GM18507 (cell line): ENCODE data around the gene CTNNA2.

Source experiments
- DNase-seq: peaks from one replicate; pipeline ENCODE4 v3.0.0; 2011; ENCODE audit warnings: low read depth; ENCODE audit not compliant: insufficient read length; ENCODE audit errors: extremely low spot score
- FAIRE-seq: peaks from 2 replicates; lab custom pipeline; 2011; peaks lifted over from hg19 to GRCh38; lab: Jason Lieb, UNC

Gene CTNNA2

DNA sequence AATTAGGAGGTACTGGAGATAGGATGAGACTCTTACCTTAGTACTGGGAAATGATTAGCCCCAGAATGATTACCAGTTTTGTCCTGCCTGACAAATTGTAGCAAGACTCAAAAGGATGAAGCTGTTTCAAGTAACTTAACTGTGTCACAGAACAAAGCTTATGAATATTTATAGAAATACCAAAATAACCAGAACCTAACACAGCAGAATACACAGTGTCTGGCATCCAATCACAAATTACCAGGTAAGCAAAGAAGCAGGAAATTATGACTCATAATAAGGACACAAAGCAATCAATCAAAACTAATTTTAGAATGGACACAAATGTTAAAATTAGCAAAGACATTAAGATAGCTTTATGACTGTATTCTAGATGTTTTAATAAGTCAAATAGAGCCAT, 91.9 kb downstream of the CTNNA2 start:
- FAIRE-seq (no peak), DNase-seq (no peak)

DNA sequence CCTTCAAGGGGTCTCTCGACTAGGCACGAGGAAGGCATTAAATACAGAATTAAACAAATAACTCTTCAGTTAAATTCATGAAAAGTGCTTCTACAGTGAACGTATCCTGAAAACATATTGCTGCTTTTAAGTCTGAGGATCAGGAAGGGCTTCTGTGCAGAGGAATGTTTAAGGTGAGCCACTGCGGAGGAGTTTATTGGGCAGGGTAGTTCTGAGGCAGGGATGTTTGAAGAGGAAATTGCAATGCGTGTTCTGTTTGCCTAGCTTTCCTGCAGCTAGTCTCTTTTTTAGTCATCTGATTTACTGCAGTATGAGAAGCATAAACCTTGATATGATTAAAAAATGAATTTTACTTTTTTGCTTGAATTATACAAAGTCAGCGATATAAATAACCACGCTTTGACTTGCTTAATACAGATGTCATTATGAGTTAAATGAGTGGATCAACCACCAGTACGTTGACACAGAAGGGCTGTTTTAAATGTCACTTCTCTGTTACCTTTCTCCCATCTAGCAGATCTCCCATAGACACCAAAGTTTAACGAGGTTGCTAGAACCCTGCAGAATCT, 98.7 kb downstream of the CTNNA2 start:
- no peak for FAIRE-seq

DNA sequence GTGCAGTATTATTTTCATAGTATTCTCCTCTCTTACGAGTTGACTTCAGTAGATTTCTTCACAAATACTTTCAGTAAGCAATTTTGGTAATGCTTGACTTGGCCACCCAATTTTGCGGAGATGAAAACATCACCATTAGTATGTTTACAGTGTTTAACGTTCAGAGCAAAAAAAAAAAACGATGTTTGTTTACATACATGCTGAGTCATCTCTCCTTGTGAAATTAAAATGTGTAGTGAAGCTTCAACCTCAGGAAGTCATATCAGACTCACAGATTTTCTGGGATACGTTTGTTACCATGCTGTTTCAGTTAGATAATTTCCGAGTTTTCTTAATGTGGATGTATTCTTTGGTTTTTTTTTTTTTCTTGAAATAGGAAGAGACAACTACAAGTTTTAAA, 100.1 kb downstream of the CTNNA2 start:
- no peak for FAIRE-seq
- no peak for DNase-seq

More for the DNA sequence above, 98.7 kb downstream of the CTNNA2 start:
- DNase-seq = no peak

DNA sequence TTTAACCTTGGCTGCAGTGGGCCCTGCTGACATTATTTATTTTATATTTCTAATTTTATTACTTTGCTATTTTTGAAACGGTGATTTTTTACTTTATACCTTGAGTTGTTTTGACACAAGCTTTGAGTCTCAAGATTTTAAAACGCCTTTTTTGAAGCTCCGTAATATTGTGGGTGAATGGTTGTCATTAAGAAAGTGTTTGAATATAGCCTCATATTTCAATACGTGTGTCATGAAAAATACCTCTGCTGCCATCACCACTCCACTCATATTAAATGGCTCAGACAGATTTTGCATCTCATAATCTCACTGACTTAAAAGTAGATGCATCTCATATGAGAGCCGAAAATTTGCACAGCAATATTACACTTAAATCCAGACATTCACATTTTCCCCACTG, 106.6 kb downstream of the CTNNA2 start:
- DNase-seq = no peak
- no peak for FAIRE-seq

DNA sequence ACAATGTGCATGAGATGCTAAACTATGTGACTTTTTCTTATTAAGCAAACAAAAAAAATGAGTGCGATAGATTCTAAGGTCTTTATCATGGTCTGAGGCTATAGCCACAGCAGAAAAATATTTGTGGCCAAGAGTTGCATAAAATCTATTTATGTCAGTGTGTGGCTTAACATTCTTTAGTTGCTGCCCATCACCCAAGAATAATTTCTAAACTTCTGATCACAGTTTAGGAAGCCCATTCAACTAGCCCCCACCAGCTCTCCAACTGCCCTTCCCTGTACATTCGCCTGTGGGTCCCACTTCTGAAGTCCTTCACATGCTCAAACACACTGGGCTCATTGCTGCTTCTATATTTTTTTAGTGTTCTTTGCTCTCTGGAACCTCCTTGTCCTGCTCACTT, 107.1 kb downstream of the CTNNA2 start:
- no peak for FAIRE-seq
- DNase-seq = no peak

DNA sequence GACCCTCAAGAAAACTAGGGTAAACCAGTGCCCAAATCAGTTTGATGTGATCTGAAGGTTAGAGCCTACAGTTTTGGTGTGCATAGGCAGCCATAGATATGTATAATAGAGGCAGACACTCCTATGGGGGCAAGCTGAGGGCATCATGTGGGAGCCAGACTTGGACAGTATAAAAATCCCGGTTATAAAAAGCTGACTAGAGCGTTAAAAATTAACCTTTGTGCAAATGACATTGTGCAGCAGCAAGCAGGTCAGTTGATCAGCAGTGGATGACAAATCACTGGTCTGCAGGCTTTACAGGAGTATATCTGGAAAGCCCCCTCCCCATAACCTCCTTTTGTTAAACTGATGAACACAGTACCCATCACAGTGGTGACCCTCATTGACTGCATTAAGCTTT, 107.8 kb downstream of the CTNNA2 start:
- FAIRE-seq = no peak

DNA sequence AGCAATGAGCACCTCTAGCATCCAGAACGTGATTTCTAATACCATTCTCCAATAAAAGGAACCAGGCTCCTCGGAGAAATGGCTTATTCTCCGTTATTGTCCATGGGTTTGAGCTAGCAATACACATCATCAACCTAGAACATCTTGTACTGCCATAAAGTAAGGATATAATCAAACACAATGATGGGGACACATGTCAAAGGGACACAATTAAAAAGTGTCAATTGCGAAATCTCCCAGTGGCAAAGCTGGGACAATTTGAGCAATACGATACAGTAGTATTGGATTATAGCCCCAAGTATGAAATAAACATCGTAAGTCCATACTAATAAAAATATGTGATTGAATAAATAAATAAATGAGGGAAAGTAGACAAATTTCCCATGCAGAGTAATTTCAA, 108.4 kb downstream of the CTNNA2 start:
- FAIRE-seq (no peak), DNase-seq (no peak)

More for the DNA sequence above, 107.8 kb downstream of the CTNNA2 start:
- no peak for DNase-seq

DNA sequence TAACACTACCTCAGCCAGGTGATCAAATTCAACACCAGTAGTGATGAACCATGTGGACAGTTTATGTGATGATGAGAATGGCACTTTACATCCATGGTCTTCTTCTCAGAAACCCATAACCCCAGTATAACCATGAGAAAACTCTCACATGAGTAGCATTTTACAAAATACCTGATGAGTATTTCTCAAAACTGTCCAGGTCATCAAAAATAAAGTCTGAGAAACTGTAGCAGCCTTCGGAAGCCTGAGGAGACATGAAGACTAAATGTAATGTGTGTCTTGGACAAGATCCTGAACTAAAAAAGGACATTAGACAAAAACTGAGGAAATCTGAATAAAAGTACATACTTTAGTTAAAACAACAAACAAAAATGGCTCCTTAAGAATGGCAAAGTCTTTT, 108.9 kb downstream of the CTNNA2 start:
- no peak for FAIRE-seq

DNA sequence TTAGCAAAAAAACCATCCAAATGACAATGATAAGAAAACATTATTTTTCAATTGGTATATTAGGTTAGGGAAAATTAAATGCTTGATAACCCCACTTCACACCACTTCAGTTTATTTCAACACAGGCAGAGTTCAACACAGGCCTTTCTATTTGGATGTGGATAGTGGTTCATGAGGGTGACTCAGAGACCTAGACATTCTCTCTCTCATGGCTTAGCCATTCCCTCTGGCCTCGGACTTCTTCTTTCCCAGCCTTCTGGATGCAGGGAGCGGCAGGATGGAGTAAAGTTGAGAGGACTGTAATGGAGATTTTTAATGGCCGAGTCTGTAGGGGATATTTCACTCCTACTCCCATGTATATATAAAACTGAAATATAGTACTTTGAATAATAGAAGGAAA, 109.7 kb downstream of the CTNNA2 start:
- FAIRE-seq = no peak
- DNase-seq = no peak

More for the DNA sequence above, 108.9 kb downstream of the CTNNA2 start:
- DNase-seq = no peak

DNA sequence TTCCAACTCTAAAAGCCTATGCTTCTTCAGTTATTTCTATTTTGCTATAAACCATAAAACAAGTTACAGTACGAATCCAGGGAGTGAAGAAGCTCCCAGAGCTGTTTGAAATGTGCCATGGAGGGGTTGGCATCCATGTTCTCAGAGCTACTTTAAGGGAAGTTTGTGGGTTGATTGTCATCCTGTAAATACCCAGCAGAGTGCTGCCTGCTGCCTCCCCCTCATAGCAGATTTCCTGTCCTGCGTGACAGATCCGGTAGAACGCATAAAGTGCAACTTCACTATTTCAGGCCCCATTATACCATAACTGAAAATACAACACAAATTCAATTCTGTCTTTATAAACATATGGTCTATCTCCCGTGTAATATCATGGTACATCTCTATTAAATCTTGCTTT, 114.4 kb downstream of the CTNNA2 start:
- FAIRE-seq (no peak), DNase-seq (no peak)

DNA sequence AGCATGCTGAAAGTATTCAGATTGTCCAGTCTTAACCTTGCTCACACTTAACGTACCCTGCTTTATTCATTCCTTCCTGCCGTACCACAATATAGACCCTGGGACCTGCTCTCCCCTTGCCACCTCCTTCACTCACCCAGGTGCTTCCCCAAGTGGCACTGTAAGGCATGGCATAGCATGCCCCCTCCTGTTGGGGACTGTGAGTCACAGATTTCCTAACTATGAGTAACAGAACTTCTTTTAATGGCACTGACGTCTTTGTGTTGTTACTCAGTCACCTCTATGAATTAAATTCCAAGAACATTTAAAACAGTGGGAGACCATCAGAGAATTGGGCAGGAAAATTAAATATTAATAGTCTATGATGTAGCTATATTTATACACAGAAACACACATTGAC, 117.2 kb downstream of the CTNNA2 start:
- DNase-seq (no peak), FAIRE-seq (no peak)

DNA sequence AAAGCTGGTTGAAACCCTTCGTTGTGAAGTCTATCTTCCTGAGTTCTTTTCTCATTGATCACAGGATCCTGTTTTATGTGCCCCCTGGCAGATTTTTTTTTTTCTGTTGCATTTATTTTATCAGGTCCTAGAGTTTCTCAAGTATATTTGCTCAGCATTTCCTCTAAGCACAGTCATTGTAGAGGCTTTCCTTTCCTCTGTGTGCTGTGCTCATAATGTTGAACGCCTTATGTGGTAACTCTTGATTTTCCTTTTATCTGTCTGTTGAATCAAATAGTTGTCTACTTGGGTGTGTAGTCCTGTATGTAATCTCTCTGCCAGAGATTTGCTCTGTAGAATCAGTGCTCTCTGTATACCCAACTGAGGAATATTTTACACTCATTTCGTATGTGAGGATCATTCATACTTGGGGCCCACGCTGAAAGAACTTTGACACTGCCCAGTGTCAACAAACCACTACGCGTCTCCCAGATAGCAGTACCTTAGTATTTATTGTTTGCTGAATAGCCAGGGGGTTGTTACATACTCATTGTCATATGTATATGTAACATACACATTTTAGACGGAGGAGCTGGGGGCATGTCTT, 118.2 kb downstream of the CTNNA2 start:
- no peak for DNase-seq
- no peak for FAIRE-seq

DNA sequence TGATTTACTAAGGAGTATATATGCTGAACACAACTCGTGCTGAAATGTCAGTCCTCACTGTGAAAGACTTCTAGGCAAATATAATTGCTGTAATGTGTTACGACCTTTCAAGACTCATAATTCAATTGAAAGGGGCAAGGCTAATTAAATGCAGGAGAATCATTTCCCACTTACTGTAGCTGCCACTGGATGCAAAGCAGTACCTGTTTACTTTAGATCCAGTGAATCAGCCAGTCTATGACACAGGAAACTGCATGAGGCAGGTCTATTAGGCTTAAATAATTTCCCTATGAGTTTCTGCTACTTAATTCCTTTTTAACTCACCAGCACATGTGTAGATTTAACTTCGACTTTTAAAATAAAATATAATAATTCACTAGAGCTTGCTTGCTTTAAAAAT, 125.6 kb downstream of the CTNNA2 start:
- DNase-seq (no peak), FAIRE-seq (no peak)

DNA sequence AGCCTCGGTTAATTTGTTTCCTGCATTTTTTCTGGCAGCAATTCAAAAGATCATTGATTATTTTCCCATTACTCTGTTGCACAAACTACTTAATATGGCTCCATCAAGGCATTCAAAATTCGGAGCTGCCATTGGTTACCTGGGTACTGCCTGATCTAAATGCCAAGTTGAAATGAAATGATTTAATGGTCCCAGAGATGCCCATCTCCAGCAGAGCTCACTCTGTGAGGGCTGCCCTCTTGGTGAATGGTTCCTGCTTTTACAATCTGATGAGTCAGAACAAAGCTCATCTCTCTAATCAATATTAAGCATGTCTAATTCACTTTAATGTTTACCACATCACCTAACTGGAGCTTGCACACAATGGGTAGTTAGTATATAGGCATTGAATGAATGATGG, 126.1 kb downstream of the CTNNA2 start:
- DNase-seq = no peak
- no peak for FAIRE-seq

DNA sequence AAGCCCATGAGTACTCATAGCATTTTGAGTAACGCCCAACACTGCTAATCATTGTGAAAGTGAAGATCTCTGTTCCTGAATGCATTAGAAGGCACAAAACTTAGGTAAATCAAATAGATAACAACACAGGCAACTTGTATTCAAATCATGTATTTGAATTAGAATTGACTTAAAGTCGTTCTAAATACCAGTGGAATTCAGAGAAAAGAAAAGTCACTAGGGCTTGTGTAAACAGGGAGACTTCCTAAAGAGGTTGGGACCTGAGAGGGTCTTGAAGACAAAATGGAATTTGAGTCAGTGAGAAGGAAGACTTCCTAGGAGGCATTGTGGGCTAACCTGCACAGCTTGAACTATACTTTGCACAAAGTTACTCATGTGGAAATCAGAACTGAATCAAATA, 127.2 kb downstream of the CTNNA2 start:
- FAIRE-seq (no peak), DNase-seq (no peak)

DNA sequence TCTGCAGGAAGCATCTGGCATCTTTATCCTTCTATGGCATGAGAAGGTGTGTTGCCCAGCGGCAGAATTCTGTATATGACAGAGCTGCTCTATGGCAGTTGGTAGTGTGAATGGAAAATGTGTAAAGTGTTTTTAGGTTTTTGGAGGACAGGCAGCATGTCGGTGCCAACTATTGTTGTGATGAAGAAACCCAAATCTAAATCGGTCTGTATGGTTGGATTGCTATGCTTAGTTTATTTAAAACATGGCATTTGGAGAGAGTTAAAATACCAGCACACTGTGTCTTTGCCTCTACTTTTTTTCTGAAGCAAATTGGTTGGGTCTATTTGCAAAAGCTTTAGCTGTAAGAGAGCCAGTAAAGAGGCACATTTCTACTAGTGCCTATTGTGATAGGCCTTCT, 136.7 kb downstream of the CTNNA2 start:
- DNase-seq = no peak
- no peak for FAIRE-seq

DNA sequence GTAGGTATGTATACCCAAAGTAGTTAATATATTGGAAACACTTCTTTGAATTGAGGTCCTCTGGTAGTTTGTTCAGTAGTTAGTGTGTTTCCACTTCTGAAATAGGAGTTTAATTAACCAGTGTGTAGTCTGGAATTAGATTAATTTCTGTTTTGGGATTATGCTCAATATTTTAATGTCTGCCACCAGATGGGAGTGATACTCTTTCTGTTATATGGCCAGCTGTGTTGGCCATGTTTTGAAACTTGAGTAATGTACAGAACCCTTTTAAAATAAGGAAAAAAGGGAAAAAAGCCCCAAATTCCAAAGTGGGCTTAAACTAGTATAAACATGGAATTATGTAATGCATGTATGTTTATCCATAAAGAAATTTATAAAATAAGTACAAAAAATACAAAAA, 147.7 kb downstream of the CTNNA2 start:
- DNase-seq (no peak), FAIRE-seq (no peak)

DNA sequence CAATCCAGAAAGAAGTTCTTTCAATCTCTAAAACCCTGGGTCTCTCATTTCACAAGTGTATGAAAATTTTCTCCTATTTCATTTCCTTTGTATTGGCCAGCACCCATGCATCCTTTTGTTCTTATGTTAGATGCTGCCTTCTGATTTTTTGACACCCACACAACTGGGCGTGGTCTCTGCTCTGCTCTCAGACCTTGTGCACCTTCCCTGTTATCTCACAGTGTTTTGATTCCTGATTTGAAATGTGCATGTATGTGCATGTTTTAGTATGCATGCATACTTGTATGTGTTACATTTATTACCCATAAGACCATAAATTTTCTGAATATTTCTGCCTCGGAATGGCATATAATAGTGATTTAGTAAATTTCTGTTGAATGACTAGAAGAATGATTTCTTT, 152.2 kb downstream of the CTNNA2 start:
- FAIRE-seq (no peak), DNase-seq (no peak)

DNA sequence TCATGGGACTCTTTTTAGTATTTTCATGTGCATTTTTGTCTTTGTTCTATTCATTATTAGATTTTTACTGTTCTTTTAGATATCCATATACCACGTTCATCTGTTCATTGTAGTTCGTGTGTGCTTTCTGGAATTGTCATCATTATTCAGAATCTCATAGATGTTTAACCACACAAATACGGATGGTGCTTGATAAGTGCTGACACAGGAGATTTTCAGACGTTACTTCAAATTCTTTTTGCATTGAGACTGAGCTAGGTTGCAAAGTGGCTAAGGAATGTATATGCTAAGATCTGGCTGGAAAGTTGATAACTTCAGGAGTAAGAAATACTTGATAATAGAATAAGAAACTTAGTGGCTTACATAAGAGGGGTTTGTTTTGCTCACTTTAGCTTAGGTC, 153.6 kb downstream of the CTNNA2 start:
- no peak for FAIRE-seq

DNA sequence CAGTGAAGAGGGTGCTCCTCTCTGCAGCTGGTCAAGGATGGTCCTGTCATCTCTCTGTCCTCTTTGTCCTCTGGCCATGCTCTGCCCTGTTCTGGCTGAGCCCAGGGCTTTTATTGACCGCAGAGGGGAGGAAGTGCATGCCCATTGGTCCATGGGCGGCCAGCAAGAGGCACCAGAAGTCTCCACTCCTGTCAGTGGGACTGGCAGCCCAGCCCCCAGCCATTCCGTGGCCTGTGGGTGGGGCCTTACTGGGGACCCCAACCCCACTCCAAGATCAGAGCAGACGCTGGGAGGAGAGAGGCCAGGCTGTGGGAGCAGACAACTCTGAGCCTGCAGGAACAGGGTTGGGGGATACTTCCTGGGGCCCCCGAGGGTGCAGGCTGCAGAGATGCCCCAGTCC, 156.9 kb downstream of the CTNNA2 start:
- DNase-seq = no peak
- FAIRE-seq = no peak

More for the DNA sequence above, 153.6 kb downstream of the CTNNA2 start:
- DNase-seq = no peak

DNA sequence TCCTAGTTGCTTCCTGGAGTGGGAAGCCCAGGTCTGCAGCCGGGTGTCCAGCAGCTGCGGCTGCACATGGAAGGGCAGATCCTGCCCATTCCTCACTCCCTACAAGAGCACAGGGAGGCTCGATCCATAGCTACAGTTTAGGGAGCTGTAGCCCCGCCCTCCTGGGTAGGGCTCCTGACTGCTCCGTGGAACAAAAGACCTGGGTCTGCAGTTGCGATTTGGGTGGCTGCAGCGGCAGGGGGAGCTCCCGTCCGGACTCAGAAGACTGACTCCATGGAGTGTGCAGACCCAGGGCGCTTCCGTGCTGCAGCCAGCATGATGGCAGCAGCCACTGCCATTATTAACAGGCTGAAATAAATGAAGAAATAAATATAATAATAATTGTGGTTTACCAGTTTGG, 157.3 kb downstream of the CTNNA2 start:
- no peak for FAIRE-seq
- no peak for DNase-seq

DNA sequence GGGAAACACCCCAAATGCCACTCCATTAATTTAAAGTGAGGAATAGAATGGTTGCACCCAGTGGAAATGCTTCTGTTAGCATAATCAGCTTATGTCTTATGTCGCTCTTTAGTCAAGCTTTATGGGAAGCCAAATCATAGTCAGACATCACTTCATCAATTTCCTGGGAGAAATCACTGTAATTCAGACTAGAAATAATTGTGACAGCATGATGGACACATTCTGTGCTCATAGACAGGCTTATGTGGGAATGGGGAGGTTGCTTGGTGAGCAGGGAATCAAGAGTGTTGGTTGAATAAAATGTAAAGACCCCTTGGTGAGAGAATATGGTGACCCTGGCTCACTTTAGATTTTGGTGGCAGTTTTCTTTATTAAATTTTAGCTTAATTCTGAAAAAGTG, 174.0 kb downstream of the CTNNA2 start:
- FAIRE-seq (no peak), DNase-seq (no peak)
